H1 (cell line): ENCODE measurements around the gene PLXNB3. TPM values are rescaled to one million over a fixed set of nuclear protein-coding genes. Genes with fewer than 3 reads are reported as not detected.

ENCODE experiments used
- JUN ChIP-seq: IDR thresholded peaks from 2 replicates; pipeline ENCODE4 v1.6.1; 2011; ENCODE audit warnings: low read depth, mild to moderate bottlenecking, improper control_type of control experiment, low read length
- polyA plus RNA-seq, 7 experiments: library from polyadenylated mRNA; depleted of rRNA in 3 of 7; stranded (reverse) in 5 of 7; unstranded in 2 of 7; fragments of >200 nt in 5 of 7; fragments of 200-250 nt in 2 of 7; gene quantifications; 1 replicate in 5 of 7; 2 replicates in 1 of 7; 4 replicates in 1 of 7; pipeline versions ENCODE4 v1.2.1 to v1.2.3, GENCODE V29; 2011 to 2013; ENCODE audit warnings: missing spikeins in 2 of 7, mixed read lengths in 2 of 7
- total RNA-seq: library from RNA; stranded (reverse); fragmentation: NEBNext Ultra II Directional; extraction: Animal tissue kit (Norgen Biotek cat#: 25700); gene quantifications from 2 replicates; pipeline ENCODE4 v1.2.1, GENCODE V29; 2021

PLXNB3 gene
- total and polyA plus RNA-seq, 2 of the 8 experiments (the other 6 are each of a cell fraction or from before 2014, with no cell fraction given), result 1.2 to 2.7 TPM

DNA sequence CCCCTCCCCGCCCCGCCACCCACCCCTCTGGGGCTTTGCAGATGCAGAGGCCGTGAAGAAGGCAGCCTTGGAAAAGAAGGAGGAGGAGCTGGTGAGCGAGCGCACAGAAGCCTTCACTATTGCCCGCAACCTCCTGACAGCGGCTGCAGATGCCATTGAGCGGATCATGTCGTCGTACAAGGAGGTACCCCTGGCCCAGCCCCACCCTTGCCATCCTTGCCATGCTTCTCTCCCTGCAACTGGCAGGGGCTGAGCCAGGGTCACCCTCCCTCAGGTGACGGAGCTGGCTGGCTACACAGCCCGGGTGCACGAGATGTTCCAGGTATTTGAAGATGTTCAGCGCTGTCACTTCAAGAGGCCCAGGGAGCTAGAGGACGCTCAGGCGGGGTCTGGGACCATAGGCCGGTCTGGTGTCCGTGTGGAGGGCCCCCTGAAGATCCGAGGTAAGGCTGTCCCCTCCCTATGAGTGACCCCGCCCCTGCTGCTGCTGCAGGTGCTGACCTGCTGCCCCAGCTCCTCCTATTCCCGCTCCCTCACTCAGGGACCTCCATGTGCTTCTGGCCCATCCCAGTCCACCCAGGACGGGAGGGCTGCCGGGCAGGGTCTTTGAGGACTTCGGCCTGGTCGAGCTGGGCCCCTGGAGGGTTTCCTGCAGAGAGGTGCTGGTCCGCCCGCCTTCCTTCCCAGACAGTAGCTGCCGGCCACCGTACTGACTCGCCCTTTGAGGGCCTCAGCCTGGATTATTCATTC, 27.8 kb upstream of the PLXNB3 start (continued):
- no peak for TF ChIP-seq JUN
